Sigmoid colon (tissue), 4 donors: ENCODE results near the gene KCNN1.

Experiments used
- EP300 ChIP-seq, 4 donors: sonication (generic); formaldehyde crosslinking; IDR thresholded peaks; one replicate each; pipeline ENCODE4 v1.6.1; 2017; ENCODE audit warnings: antibody characterized with exemption in 4 of 4
- POLR2A ChIP-seq, 2 donors: fragments of 450-650 bp; IDR thresholded peaks; one replicate each; pipeline ENCODE4 v1.6.1; 2016; ENCODE audit warnings: antibody characterized with exemption in 2 of 2, mild to moderate bottlenecking in 2 of 2, moderate library complexity in 2 of 2
- POLR2AphosphoS5 ChIP-seq, 4 donors: sonication (generic); formaldehyde crosslinking; IDR thresholded peaks; one replicate each; pipeline ENCODE4 v1.6.1; 2017; ENCODE audit warnings: antibody characterized with exemption in 4 of 4
- TF ChIP-seq, protein P1 (sequence below), 4 experiments: fragments of 450-650 bp in 3 of 4; fragments of 200-600 bp in 1 of 4; IDR thresholded peaks; one replicate each; pipeline ENCODE4 v1.5.1; 2016 to 2019; ENCODE audit warnings: antibody characterized with exemption in 4 of 4, mild to moderate bottlenecking in 3 of 4, moderate library complexity in 2 of 4

DNA sequence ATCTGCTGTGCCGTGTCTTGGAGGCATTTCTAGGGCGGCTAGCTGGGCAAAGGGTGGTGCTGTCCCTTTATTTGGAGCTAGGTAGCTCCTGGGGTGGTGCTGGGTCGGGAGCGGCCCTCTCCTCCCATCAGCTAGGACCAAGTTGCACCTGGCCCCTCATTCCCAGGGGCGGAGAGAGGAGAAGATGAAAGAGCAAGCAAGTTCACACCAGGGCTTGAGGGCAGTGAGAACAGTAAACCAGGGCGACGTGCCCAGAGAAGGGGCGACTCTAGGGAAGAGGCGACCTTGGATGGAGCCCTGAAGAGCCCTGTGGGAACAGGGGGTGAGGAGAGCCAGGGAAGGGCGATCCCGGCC lies 17.0 kb upstream of the KCNN1 start:
- TF ChIP-seq, protein P1, sequence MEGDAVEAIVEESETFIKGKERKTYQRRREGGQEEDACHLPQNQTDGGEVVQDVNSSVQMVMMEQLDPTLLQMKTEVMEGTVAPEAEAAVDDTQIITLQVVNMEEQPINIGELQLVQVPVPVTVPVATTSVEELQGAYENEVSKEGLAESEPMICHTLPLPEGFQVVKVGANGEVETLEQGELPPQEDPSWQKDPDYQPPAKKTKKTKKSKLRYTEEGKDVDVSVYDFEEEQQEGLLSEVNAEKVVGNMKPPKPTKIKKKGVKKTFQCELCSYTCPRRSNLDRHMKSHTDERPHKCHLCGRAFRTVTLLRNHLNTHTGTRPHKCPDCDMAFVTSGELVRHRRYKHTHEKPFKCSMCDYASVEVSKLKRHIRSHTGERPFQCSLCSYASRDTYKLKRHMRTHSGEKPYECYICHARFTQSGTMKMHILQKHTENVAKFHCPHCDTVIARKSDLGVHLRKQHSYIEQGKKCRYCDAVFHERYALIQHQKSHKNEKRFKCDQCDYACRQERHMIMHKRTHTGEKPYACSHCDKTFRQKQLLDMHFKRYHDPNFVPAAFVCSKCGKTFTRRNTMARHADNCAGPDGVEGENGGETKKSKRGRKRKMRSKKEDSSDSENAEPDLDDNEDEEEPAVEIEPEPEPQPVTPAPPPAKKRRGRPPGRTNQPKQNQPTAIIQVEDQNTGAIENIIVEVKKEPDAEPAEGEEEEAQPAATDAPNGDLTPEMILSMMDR (IDR thresholded peaks at IDR 0.05) = no peak
- no peak for TF ChIP-seq POLR2A (IDR thresholded peaks at IDR 0.05)
- no peak for TF ChIP-seq POLR2AphosphoS5 (IDR thresholded peaks at IDR 0.05)
- TF ChIP-seq EP300 (IDR thresholded peaks at IDR 0.05) = no peak
